ENCODE data around the gene IL4I1.
A peak's percentile ranks its signal among the peaks of the same experiment; 100 is the strongest.

IL4I1 gene

DNA sequence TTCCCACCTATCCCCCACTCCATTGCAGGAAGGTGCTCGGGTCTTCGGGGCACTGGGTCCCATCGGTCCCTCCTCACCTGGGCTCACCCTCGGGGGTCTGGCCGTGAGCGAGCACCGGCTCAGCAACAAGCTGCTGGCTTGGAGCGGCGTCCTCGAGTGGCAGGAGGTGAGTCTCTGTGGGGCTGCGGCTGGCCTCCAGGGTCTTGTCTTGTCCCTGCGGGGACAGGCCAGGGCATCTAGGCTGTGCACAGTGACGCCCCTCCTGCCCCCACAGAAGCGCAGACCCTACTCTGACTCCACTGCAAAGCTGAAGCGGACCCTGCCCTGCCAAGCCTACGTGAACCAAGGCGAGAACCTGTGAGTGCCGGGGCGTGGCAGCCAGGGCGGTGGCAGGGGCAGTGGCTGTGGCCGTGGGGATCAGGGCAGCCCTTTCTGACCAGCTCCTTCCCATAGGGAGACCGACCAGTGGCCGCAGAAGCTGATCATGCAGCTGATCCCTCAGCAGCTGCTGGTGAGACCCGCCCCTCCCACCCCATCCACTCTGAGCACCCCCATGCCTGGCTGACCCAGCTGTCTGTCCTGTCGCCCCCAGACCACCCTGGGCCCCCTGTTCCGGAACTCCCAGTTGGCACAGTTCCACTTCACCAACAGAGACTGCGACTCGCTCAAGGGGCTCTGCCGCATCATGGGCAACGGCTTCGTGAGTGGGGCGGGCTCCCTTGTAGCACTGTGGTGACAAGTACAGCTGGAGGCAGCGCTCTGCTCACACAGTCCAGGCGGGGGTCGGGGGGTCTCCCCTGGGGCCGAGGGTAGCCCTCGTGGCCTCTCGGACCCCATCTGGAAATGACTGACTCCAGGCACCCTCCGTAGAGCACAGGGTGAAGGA is 42.1 kb downstream of the IL4I1 start:
- DNase-seq (ENCODE audit: extremely low spot score, insufficient read length, low read depth) (no peak), FAIRE-seq (no peak)

DNA sequence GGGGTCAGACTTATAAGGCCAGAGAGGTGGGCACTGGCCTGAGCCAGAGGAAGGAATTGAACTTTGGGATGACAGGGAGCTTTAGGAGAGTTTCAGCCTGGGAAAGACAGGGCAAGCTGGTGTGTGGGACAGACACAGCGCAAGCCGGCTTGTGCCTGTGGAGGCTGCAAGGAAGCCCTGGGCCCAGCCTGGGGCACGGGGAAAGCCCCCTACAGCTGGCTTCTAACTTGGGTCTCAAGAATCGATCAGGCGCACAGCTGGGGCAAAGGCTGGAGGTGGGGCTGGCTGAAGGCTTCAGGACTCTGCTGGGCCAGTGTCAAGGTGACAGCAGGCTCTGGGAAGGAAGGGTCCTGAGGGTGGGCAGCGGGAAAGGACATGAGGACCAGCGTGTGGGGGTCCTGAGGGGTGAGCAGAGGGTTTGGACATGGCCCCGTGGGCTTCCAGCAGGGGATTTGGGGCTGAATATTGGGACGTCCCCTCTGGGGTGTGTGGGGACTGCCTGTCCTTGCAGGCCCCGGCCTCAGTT is 42.8 kb downstream of the IL4I1 start:
- FAIRE-seq, result no peak

DNA sequence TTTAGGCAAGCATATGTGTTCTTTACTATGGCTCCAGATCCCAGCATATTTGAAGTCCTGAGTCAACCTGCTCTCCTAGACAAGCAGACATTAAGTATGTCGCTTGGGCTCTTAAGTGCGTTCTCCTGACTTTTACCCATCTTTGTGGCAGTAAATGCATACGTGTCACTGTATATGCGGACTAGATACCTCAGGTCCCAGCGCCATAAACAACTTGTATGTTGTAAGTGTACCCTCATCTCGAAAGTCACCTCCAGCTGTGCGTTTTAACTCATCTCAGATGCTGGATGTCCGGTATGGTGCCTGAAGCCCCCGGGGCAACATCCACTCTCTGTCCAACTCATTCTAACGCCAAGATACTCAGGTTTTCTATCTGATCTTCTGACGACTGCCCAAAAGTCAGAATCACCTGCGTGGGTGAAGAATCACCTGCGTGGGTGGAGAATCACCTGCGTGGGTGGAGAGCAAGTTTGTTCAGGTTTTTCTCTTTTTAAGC is 44.0 kb downstream of the IL4I1 start:
- no peak for FAIRE-seq
- DNase-seq (ENCODE audit: extremely low spot score, insufficient read length, low read depth), result no peak

More for the DNA sequence above, 42.8 kb downstream of the IL4I1 start:
- no peak for DNase-seq (ENCODE audit: extremely low spot score, insufficient read length, low read depth)

DNA sequence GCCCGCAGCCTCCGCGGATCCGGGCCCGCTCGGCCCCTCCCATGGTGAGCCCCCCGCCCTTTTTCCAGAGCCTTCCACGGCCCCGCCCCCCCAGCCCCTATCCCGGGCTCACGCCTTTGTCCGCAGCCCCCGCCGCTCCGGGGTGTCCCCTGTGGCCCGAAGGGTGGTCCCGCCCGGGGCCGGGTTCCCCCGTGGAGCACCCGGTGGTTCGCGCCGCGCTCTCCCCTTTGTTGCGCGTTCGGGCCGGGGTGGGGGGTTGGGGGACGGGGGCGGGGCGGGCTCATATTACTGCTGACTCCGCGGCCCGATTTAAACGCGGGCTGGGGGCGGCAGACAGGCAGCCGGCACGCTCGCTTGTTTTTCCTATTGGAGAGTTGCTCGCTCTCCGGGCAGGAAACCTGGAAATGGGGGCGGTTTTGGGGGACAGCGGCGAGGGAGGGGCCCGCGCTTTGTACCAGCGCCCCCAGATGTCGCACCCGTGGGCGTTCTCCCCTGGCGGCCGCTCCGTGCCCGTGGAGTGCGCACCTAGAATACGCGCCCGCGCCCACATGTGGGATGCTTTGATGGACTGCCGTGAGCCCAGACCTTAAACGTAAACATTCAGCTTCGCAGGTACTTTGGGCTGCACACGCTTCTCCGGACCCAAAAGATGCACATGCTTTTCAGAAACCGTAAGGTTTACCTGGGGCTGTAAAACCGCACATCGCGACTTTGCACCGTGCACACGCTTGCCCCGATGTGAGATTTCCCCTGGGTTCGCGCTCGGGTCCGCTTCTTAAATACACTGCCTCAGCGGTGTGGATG is 45.0 kb downstream of the IL4I1 start:
- FAIRE-seq, result no peak
- DNase-seq (ENCODE audit: extremely low spot score, insufficient read length, low read depth), result no peak

DNA sequence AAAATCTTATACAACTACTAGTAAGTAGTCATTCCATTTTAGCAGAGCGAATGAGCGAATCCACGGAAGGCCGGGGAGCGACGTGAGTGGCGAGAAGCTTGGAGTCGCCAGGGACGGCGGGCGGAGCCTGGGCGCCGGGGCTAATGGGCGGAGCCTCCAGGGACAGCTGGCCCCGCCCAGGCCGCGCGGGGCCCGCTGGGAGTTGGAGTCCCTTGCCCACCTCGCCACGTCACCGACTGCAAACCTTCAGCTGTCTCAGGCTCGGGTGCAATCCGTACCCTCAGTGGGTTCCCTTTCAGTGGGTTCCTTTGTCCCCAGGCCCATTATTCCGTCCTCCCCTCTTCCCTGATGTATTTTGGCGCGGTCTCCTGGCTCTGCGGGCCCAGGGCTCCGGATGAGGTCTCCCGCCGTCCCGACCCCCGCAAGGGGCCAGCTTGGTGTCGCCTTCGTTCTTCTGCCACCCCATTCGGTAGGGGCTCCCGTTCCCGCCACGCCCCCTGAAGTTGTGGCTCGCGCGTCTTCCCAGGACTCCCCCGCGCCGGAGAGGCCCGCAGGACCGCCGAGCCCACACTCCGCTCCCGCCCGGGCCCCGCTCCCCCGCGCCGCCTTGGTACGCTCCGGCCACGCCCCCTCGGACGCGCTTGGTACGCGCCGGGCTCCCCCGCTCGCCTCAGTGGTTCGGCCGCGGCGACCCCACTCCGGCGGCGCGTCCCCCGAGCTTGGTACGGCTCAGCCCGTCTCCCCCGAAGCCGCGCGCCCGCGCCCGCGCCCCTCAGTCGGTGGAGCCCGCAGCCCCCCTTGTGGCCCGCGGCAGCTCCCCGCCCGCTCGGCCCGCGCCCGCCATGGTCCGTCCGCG is 46.0 kb downstream of the IL4I1 start, which contains the start of gene PTOV1:
Gene PTOV1 (plus strand): TSS at position 673 of the 856 bp plus-strand sequence.
- DNase-seq (ENCODE audit: extremely low spot score, insufficient read length, low read depth), result peak; percentile 94
- FAIRE-seq, result peak; percentile 80

DNA sequence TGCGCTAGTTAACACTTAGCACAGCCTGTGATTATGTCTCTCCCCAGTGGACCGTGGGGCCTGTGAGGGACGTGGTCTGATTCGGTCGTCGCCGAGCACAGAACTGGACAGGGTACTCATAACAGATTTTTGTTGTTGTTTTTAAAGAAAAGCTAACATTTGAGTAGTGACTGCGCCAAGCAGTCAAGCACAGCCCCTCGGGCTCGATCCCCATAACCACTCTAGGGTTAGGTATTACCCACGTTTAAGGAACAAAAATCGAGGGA is 46.5 kb downstream of the IL4I1 start:
- FAIRE-seq (no peak), DNase-seq (ENCODE audit: extremely low spot score, insufficient read length, low read depth) (no peak)

DNA sequence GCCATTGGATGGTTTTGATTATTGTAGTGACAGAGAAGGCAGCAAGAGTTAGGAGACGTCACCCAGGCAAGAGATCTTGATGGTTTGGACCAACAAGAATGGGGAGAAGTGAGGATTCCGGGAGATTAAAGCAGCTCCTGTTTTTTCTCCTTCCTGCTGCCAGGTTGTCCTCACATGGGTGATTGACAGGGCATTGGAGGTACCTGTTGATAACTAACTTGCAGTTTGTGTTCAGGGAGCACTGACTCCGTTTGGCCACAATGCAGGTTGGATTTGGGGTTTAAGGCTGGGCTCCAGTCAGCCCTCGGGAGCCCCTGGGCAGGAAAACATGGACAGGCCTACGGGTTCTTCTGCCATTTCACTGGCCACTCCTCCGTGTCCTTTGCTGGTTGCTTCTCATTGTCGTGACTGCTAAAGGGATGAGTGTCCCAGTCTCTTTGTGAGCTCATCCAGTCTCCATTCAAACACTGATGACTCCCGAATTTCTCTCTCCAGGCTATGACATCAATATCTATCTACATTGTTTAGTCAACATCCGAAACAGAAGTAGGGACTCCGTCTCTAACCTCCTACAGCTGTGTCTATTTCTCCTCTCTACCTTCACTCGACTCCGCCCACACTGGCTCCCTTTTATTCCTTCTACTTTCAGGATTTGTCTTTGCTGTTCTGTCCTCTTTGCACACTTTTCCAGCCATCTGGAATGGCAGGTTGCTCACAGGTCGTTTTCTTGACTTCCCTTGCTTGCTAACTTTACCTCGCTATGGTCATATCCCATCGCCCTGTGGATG is 47.1 kb downstream of the IL4I1 start:
- FAIRE-seq, result no peak
- DNase-seq (ENCODE audit: extremely low spot score, insufficient read length, low read depth), result no peak

DNA sequence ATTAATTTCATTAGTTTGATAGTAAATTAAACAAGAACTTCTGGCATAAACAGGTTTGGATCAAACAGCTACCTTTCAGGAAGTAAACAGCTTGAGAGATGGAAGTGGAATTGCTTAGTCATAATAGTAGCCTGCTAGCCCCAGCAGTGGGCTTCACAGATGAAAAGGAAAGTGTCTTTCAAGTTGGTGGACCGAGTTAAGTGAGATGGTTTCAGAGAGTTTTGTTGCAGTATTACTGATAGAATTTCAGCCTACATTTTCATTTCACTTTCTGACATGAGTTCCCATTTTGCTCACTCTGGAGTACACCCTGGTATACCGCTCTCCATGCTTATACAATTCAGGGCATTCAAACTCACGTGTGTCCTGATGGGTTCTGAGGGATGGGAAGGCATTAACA is 47.7 kb downstream of the IL4I1 start:
- FAIRE-seq (no peak), DNase-seq (ENCODE audit: extremely low spot score, insufficient read length, low read depth) (no peak)

DNA sequence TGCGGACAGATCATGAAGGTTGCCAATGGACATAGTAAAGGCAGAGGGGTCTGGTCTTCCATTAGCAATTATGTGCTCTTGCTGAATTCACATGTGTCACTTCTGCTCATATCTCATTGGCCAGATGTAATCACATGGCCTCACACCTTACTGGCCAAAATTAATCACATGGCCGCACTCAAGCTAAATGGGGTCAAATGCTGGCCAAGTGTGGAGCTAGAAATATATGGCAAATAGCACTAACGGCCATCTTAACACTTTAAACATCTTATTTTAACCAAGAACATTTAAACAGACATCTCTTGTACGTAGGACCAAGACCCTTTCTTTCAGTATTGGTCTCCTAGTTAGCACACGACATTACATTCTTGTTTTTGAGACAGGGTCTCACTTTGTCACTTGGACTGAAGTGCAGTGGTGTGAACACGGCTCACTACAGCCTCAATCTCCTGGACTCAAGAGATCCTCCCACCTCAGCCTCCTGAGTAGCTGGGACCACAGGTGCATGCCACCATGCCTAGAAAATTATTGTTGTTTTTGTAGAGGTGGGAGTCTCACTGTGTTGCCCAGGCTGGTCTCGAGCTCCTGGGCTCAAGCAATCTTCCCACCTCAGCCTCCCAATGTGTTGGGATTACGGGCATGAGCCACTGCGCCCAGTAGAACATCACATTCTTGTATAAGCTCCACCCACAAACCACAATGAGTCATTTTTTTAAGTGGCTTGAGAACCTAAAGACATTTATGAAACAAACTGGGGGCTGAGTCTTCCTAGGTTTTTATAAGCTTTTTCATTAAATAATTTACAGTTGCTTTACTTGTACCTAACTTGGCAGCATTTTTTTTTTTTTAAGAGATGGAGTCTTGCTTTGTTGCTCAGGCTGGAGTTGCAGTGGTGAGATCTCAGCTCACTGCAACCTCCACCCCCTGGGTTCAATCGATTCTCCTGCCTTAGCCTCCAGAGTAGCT is 48.7 kb downstream of the IL4I1 start:
- no peak for FAIRE-seq
- no peak for DNase-seq (ENCODE audit: extremely low spot score, insufficient read length, low read depth)

DNA sequence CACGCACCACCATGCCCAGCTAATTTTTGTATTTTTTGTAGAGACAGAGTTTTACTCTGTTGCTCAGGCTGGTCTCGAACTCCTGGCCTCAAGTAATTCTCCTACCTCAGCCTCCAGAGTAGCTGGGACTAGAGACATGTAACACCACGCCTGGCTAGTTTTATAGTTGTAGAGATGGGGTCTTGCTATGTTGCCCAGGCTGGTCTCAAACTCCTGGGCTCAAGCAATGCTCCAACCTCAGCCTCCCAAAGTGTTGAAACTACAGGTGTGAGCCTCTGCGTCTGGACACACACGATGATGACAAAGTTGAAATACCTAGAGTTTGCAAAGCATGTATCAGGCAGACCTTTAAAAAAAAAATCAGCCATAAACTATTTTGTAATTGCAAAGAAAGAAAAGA is 50.3 kb downstream of the IL4I1 start:
- FAIRE-seq, result no peak

DNA sequence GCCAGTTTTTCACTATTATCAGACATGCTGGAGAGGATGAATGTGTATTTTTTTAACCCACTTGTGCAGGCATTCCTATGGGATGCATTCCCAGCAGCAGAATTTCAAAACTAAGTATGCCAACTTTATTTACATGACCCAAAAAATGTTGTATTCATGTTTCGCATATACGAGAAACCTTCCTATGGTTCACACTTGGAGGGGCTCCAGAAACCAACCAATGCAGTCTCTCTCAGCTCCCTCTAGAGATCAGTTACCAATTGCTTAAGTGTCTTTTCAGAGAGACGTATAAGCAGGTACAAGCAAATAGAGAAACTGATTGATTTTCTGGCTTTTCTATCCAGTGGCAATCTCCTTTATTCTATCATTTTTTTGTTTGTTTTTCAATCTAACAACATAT is 51.3 kb downstream of the IL4I1 start:
- FAIRE-seq (no peak), DNase-seq (ENCODE audit: extremely low spot score, insufficient read length, low read depth) (no peak)

More for the DNA sequence above, 50.3 kb downstream of the IL4I1 start:
- DNase-seq (ENCODE audit: extremely low spot score, insufficient read length, low read depth), result no peak

DNA sequence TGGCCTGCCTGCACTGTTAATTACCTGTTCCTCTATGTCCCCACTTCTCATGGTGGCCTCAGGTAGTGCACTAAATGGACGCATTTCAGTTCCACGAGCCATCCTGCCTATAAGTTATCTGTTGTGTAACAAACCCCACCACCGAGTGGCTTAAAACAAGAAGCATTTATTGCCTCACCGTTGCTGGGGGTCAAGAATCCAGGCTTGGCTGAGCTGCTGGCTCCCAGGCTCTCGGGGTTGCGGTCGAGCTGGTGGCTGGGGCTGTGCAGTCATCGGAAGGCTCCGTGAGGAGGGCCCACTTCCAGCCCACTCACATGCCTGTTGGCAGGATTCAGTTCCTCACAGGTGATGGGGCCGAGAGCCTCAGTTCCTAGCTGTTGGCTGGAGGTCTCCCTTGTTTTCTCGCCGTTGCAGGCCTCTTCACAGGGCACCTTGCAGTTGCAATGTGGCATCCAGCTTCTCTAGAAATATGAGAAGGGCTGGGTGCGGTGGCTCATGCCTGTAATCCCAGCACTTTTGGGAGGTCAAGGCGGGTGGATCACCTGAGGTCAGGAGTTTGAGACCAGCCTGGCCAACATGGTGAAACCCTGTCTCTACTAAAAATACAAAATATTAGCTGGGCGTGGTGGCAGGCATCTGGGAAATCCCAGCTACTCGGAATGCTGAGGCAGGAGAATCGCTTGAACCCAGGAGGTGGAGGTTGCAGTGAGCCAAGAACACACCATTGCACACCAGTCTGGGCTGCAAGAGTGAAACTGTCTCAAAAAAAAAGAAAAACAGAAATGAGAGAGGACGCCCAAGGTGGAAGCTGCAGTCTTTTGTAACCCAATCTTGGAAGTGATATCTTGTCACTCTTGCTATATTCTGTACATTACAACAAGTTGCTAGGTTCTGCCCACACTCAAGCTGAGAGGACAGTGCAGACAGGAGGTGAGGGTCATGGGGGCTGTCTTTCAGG is 52.3 kb downstream of the IL4I1 start:
- FAIRE-seq (no peak), DNase-seq (ENCODE audit: extremely low spot score, insufficient read length, low read depth) (no peak)

DNA sequence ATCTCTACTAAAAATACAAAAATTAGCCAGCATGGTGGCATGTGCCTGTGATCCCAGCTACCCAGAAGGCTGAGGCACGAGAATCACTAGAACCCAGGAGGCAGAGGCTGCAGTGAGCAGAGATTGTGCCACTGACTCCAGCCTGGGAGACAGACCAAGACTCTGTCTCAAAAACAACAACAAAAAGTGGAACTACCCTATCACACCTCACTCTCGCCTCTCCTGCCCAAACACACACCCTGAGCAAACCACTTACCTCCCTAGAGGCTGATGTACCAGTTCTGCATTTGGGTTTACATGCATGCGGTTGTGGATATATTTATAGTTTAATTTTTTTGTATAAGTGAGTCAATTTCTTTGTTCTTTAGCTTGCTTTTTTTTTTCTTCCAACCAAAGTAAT is 53.4 kb downstream of the IL4I1 start:
- FAIRE-seq (no peak), DNase-seq (ENCODE audit: extremely low spot score, insufficient read length, low read depth) (no peak)

DNA sequence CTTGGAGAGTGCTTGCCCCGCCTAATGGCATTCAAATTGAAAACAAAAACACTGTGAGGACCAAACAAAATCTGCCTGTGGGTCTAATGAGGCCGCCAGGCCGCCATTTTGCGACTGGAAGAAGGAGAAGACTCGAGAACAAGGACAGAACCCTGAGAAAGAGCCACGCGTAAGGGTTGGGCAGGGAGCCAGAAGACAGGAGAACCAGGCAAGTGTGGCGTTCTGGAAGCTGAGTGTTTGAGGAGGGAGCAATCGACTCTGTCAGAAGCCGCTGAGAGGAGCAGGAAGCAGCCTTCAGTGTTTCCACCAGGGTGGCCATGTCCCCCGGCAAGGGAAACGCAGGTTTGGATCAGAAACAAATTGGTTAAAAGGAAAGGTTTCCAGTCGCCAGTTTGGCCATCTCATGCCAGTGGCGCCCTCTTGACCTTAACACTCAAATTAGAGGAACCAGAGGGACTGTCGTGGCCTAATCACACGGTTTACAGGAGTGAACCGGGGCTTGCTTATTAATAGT is 55.9 kb downstream of the IL4I1 start:
- DNase-seq (ENCODE audit: extremely low spot score, insufficient read length, low read depth) (no peak), FAIRE-seq (no peak)

DNA sequence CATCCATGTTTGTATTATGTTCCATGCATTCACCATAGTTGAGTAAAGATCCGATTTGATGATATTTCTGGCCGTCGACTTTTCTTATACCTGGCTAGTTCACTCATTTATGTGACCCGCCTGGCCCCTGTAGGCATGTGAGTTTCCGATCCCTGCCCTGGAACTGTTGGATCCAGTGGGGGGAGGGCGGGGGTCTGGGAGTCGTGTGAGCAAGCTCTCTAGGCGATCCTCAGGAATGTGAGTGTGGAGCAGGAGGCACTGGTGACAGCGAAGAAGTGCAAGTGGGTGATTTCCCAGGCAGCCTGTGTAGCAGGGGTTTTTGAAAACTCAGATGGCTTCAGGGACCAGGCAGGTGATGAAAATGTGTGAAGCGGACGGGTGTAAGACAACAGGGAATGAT is 56.4 kb downstream of the IL4I1 start:
- DNase-seq (ENCODE audit: extremely low spot score, insufficient read length, low read depth) (no peak), FAIRE-seq (no peak)

DNA sequence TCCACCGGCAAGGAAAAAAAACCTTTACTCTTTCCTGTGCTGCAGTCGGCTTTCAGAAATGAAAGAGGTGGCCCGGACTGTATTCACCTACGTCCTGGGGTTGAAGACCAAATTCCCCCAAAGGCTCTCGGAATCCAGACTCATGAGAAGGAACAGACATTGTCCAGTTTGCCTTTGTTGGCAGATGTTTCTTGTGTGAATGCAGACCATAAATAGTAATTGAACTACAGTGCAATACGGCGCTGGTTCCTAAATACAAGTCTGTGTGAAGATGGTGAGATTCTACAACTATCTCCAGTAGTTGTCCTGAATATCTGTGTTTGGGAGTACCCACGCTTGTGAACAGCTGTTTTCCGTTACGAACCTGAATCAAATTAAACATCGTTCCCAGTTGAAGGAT is 57.0 kb downstream of the IL4I1 start:
- DNase-seq (ENCODE audit: extremely low spot score, insufficient read length, low read depth) (no peak), FAIRE-seq (no peak)

All from GM18507 (cell line).